ENCODE data around the gene HYAL4.

- TF ChIP-seq, protein P1, sequence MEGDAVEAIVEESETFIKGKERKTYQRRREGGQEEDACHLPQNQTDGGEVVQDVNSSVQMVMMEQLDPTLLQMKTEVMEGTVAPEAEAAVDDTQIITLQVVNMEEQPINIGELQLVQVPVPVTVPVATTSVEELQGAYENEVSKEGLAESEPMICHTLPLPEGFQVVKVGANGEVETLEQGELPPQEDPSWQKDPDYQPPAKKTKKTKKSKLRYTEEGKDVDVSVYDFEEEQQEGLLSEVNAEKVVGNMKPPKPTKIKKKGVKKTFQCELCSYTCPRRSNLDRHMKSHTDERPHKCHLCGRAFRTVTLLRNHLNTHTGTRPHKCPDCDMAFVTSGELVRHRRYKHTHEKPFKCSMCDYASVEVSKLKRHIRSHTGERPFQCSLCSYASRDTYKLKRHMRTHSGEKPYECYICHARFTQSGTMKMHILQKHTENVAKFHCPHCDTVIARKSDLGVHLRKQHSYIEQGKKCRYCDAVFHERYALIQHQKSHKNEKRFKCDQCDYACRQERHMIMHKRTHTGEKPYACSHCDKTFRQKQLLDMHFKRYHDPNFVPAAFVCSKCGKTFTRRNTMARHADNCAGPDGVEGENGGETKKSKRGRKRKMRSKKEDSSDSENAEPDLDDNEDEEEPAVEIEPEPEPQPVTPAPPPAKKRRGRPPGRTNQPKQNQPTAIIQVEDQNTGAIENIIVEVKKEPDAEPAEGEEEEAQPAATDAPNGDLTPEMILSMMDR (IDR thresholded peaks at IDR 0.05): no peak
- TF ChIP-seq POLR2A (IDR thresholded peaks at IDR 0.05) (no peak), POLR2AphosphoS5 (IDR thresholded peaks at IDR 0.05; ENCODE audit: insufficient read depth in 1 of 2, low read depth in 1 of 2) (no peak)
Observed at GRCh38 chr7:123819001-123819400, 26.0 kb upstream of the HYAL4 start.

Measured in vagina (tissue), 2 donors.